Testis (tissue), 2 donors: ENCODE data around the gene INHBB.

Experiments used
- CTCF ChIP-seq, 3 experiments: fragments of 450-650 bp in 2 of 3; fragments of 200-600 bp in 1 of 3; sonication (generic) in 1 of 3; IDR thresholded peaks; one replicate each; pipeline ENCODE4 v1.5.1; 2016 to 2019; ENCODE audit warnings: antibody characterized with exemption in 3 of 3, mild to moderate bottlenecking in 2 of 3, moderate library complexity in 1 of 3
- POLR2A ChIP-seq: fragments of 450-650 bp; IDR thresholded peaks from one replicate; pipeline ENCODE4 v1.6.1; 2017; ENCODE audit warnings: antibody characterized with exemption, mild to moderate bottlenecking, moderate library complexity

GRCh38 chr2:120348737-120349439 lies 3.0 kb downstream of the INHBB start:
- TF ChIP-seq CTCF (IDR thresholded peaks at IDR 0.05) (no peak), POLR2A (no peak)
